GM21723 (cell line): ENCODE measurements around the gene PTPN18.
A peak's percentile ranks its signal among the peaks of the same experiment; 100 is the strongest.

Experiments used
- ATAC-seq: cut with Tn5 transposase; IDR thresholded peaks from one replicate; pipeline ENCODE4 v1.9.1; 2021; ENCODE audit warnings: mild to moderate bottlenecking, moderate library complexity; ENCODE audit not compliant: unreplicated experiment

PTPN18 gene

GRCh38 chr2:130363479-130363878 lies 7.6 kb downstream of the PTPN18 start:
- ATAC-seq, result no peak

DNA sequence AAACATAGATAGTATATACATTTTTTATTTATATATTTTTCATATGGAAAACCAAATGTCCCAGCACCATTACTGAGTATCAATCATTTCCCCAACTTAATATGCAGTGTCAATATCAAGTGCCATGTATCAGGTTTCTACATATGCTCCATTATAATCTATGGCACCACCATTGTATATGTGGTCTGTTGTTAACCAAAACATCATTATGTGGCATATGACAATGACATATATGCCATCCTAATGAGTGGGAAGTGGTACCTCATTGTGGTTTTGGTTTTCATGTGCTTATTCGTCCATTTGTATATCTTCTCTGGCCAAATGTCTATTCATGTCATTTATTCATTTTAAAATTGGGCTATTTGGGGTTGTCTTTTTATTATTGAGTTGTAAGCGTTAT lies 9.2 kb downstream of the PTPN18 start:
- ATAC-seq, result no peak

- no peak for ATAC-seq
Observed at GRCh38 chr2:130365963-130366362, 10.1 kb downstream of the PTPN18 start.

DNA sequence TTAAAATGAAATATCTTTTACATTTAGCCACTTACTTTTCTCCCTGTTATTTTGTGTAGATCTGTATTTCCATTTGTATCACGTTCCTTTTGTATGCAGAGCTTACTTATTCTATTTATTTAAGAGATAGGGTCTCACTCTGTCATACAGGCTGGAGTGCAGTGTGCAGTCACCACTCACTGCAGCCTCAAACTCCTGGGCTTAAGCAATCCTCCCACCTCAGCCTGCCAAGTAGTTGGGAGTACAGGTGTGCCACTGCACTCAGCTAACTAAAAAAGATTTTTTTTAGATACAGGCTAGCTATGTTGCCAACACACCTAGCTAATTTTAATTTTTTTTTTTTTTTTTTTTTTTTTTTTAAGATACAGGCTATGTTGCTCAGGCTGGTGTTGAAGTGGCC lies 10.9 kb downstream of the PTPN18 start:
- ATAC-seq, result no peak

DNA sequence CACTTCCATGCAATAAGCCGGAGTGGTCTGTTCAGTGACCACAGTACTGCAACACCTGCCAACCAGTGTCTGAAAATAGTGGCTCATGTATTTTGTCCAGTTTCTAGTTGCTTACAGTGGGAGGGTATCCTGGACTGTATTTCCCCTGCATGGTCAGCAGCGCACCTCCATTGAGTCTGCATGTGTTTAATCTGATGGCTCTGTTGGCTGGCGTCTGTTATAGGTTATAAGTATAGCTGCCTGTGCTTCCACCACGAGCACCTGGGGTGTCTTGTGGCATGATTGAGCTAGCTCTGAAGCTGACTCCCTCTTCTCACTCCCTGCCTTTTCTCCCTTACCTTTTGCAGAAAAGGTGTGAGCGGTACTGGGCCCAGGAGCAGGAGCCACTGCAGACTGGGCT lies 12.9 kb downstream of the PTPN18 start:
- ATAC-seq, result no peak

DNA sequence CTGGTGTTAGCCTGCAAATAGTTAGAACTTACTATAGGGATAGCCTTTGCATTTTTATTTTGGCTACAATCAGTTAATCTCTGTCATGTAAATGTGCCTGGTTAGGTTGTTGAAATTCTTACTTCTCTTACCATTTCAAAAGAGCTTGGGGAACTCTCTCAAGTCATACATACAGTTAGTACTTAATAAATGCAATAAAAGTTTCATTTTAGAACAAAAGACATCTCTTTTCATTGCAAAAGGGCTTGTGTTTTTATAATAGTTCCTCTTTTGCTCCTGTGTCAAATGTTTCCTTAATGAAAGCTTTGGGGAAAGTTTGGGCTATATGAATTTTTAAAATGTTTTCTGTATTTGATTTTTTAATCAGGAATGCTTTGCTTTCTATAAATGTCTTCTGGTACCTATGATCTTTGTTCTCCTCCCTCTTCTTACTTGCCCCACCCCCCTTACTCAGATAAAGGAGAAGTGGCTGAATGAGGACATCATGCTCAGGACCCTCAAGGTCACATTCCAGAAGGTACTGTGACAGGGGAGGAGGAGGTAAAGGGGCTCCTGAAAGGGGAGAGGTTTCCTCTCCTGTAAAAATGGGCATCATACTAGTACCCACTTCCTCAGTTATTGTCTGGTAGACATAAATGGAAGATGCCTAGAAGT lies 13.6 kb downstream of the PTPN18 start:
- no peak for ATAC-seq

DNA sequence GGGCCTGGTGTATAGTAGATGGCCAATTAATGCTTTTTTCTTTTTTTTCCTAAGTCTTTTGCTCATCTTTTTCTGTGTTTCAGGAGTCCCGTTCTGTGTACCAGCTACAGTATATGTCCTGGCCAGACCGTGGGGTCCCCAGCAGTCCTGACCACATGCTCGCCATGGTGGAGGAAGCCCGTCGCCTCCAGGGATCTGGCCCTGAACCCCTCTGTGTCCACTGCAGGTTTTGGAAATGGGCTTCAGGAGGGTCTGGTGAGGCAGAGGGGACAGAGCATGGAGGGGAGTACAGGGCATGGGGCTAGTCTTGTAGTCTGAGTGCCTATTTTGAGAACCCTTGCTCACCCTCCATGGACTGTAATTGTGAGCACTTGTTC lies 14.1 kb downstream of the PTPN18 start:
- no peak for ATAC-seq

DNA sequence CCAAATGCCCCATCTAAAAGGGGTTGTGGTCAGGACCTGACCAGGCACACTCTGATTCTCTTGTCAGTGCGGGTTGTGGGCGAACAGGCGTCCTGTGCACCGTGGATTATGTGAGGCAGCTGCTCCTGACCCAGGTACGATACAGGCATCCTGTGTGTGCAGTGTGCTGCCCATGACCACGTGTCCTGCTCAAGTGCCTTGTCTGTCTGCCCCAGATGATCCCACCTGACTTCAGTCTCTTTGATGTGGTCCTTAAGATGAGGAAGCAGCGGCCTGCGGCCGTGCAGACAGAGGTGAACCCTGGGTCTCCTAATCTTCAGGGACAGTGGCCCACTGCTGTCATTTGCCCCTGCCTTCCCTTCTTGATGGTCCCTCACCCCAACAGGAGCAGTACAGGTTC lies 14.6 kb downstream of the PTPN18 start:
- no peak for ATAC-seq

DNA sequence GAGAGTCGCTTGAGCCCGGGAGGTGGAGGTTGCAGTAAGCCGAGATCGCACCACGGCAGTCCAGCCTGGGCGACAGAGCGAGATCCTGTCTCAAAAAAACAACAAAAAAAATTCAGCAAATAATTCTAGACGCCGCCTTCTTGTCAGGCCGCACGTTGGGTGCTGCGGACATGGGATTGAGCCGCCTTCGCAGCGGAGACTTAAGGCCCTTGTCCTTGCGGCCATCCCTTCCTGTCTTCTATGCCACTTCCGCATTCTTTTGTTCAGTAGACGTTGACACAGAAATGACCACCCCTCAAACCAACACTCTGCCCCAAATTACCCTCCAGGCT lies 15.8 kb downstream of the PTPN18 start:
- peak; percentile 31 for ATAC-seq

DNA sequence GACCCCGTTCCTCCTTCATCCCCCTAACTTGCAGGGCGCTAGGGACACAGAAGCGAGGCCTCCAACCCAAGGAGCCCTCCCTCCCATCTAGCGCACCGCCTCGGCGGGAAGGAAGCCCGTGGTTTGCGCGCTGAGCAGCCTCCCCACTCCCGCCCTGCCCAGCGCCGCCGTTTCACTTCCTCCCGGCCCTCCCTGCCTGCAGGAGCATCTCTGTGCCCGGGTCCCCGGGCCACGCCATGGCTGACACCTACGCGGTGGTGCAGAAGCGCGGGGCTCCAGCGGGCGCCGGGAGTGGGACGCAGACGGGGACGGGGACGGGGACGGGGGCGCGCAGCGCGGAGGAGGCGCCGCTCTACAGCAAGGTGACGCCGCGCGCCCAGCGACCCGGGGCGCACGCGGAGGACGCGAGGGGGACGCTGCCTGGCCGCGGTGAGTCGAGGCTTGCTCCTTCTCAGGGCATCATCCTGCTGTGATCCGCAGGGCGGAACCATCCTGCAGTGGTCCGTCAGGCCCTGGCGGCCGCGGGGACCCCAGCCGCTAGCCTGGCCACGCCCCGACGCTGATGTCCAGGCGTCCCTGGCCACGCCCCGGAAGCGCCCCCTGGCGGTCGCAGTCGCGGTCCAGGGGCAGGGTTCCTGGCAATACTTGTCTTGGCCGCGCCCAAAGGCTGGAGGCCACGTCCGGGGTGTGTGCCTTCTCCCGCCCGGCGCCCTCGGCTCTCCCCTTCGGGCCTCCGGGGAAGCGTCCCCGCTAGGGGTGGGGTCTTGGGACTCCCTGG lies 16.4 kb downstream of the PTPN18 start:
- peak; percentile 75 for ATAC-seq

DNA sequence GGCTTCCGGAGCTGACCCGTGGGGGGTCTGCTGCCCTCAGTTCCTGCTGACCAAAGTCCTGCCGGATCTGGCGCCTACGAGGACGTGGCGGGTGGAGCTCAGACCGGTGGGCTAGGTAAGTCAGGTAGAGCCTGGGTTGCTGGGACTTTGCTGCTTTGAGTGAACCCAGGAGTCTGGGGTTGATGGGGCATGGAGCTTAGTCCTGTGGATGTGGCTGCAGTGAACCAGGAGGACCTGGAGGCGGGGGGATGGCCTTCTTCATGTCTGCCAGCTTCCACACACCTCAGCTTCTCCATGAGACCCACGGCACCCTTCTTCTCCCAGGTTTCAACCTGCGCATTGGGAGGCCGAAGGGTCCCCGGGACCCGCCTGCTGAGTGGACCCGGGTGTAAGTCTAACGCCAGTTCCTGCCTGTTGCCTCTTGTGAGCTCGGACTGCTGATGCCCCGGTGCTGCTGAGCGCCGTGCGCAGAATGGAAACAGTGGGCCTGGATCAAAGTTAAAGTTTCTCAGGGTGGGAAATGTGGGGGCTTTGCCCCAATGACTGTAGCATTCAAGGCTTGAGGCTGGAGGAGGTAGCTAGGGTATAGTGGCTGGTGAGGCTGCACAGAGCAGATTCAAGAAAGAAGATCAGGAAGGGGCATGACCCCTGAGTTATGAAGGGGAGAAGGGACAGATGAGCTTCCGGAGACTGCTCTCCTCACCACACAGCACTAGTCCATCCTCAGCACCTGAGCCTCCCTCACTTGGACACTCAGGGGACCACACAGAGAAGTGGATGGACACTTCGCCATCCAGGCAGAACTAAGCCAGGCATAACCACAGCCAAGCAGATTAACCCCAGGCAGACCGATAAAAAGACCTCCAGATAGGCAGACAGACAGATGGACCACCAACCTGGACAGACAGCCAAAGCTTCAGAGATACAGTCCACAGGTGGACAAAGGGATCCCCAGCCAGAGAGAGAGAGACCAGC lies 17.3 kb downstream of the PTPN18 start:
- ATAC-seq, result peak; percentile 2

DNA sequence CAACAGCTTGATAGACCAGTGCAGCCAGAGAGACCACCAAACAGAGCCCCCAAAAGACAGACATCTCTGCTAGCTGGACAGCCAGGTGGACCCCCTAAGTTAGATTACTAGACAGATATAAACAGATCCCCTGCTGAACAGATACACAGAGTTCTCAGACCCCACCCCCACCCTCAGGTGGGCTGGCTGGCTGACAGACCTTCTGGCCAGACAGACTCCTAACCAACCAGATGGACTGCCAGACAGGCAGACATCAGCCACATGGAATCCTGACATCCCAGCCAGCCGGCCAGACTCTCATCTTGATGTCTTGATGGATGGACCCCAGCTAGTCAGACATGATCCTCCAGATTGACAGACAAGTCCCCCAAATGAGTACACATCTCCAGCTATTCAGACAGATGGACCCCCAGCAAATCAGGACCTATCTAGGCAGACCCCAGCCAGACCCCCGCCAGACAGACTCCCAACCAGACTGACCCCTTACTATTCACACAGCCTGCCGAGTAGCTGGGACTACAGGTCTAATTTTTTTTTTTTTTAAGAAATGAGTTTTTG lies 18.0 kb downstream of the PTPN18 start:
- no peak for ATAC-seq

DNA sequence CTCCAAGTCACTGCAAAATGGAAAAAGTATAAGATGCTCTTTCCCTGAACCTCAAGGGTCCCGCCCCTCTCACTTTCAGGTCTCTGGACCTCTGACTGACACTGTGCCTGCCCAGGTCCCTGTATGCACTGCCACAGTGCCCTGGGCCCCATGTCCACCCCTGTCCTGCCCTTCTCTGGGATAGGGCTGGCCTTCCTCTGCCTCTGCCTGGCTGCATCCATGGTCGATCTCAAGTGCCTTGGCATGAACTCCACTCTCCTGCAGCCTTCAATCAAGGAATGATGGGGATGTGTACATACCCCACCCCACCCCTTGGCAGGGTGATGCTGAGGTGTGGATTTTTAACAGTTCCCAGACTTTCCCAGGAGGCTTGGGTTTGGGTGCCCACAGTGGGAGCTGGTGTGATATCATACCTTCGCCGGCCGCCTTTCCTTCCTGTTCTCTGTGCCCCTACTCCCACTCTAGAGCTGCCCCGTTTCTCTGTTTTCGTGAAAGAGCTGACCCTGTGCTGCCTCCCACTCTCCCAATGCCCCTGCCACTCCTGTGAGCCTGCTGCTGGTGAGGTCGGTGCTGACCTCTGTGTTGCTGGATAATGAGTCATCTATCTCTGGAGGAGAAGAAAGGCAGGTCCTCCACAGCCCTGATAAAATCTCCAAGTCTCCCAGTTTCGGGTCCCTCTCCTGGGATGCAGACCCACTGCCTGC lies 18.9 kb downstream of the PTPN18 start:
- ATAC-seq, result no peak

- no peak for ATAC-seq
Observed at GRCh38 chr2:130375291-130376266, 19.7 kb downstream of the PTPN18 start.

- peak; percentile 54 for ATAC-seq
Observed at GRCh38 chr2:130376433-130377293, 20.8 kb downstream of the PTPN18 start.

DNA sequence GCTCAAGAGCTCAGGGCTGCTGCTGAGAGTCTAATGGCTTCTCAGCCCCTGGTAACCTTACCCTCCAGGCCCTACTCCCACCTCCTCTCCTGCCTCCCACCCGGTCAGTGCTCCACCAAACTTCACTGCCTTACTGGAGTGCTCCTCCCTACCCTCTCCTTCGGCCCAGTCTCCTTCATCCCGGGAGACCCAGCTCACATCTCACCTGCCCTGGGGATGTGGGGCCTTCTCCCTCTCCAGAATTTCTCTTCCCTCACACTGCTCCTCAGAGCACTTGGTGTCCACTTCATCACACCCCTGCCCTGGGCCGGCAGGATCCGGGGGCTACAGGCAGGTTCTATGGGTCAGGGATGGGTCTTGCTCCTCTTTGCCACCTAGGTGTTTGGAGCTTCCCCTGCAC lies 21.6 kb downstream of the PTPN18 start:
- no peak for ATAC-seq

DNA sequence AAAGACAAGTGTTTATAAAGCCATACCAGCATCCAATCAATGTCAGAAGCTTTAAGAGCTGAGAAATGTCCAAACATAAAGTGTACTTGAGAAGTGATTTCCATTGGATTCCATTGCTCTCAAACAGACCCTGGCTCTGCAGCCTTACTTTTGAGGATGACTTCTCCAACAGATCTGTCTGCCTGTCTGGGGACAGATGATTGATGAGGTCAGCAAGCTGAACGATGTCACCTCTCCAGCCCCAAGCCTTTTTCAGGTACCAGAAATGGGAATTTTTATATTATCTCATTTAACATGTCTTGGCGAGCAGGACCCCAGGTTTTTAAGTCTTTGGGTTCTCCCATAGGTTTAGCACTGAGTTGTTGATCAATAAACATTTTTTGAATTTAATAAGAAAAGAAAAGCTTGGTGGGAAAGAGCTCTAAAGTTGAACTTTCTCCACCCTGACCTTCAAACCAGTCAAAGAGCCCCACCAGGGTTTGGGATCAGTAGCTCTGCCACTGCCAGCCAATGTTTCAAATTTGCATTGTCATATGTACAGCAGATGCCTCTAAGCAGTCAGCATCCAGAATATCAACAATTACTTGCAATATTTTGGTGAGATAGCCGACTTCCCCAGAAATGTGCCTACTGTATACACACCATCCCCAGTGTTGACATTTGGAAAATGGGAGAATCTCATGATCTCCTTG lies 22.5 kb downstream of the PTPN18 start:
- ATAC-seq, result no peak

DNA sequence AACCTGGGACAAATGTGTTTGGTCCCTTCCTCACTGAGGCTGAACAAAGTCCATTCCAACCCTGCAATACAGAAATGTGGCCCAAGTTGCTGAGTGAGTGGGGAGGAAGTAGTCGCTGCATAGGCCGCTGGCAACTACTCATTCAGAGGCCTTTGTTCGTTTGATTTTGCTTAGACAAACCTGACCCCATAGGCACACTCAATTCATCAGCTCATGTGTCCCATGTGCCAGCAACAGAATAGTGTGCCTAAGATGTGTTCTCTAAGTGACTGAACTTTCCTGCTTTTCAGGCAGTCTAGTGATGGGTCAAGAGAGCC lies 23.0 kb downstream of the PTPN18 start:
- ATAC-seq, result no peak
